Hindlimb muscle (tissue), 1 donor: ENCODE results near the gene OR8G5. TPM values are rescaled to one million over a fixed set of nuclear protein-coding genes. Genes with fewer than 3 reads are reported as not detected.
"Not testable (repeated sequence)": the region's sequence is repeated elsewhere in the genome, so short reads cannot be mapped to it uniquely, and the experiment has no call there.

Experiments used
- DNase-seq: peaks from one replicate; pipeline ENCODE4 v3.0.0-alpha.2; 2013
- polyA plus RNA-seq: library from polyadenylated mRNA; unstranded; fragments of 120-200 nt; gene quantifications from one replicate; pipeline ENCODE4 v1.2.1, GENCODE V29; 2013; ENCODE audit not compliant: insufficient read length

OR8G5 gene, protein sequence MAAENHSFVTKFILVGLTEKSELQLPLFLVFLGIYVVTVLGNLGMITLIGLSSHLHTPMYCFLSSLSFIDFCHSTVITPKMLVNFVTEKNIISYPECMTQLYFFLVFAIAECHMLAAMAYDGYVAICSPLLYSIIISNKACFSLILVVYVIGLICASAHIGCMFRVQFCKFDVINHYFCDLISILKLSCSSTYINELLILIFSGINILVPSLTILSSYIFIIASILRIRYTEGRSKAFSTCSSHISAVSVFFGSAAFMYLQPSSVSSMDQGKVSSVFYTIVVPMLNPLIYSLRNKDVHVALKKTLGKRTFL
- not detected for polyA plus RNA-seq

DNA sequence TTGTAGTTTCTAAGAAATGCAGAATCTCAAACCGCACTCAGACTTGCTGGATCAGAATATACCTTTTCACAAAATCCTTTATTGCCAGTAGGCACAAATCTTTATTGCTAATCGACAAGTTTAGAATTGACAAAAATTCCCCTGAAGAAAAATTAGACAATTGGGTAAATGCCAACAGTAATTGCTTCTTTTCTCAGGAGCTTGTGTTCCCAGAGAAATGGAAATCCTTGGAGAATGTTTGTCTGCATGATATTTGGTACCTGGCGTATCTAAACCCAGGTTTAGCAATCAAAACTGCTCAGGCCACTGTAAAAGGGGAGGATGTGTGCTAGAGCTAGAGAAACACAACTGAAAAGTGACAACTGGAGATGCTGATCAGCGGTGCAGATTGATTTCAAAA lies at the start of gene OR8G5:
Gene OR8G5 (plus strand): TSS at position 301 of the 400 bp plus-strand sequence. CDS start 8,556 bp downstream, outside the sequence.
- no peak for DNase-seq

GRCh38 chr11:124207102-124207792 lies 48.9 kb upstream of the OR8G5 start:
- DNase-seq: no peak

- no peak for DNase-seq
Observed at GRCh38 chr11:124209824-124210357, 46.3 kb upstream of the OR8G5 start.

DNA sequence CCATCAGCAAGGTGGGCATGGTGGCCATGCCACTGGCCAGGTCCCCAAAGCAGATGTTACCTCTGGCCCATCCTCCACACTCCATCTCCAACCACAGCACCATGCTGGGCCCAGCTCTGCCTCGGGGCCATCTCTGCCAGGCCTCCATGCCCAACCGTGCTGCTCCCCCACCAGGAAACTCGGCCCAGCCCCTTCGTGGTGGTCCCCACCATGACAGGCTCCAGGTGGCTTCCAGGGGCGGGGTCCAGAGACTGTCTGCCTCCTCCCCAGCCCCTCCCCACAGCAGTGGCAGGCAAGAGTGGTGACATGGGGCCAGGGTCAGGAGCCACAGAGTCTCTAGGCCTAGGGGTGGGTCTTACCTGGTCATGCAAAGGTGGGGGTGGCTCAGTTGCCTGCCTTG lies 45.8 kb upstream of the OR8G5 start:
- no peak for DNase-seq

DNA sequence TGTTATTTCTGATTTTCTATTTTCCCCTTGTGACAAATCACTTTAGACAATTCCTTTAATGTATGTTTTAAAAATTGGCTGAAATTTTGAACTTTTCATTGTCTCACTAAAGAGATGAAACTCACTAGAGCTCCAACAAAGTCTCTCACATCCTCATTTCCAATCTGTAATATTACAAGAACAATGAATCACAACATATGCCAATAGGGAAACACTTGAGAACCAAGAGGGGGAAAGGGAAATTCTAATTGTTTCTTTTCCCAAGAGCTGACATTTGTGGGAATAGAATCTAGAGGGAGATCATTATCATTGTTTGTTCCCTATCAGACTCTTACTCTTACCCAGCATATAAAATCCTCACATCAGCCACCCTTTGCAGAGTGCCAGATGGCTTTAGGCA lies 44.9 kb upstream of the OR8G5 start:
- no peak for DNase-seq

DNA sequence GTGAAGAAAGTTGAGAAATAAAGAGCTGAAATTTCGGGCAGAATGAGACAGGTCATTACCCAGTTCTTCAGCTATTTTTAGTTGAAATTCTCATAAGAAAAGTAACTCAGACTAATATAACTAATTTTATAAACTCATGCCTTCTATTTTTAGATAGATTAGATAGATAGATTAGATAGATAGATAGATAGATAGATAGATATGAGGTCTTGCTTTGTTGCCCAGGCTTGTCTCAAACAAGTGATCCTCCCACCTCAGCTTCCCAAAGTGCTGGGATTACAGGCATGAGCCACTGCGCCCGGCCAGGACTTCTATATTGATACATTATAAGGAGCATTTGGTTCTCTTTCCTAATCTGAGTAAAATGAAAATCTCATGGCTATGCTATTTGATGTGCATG lies 42.1 kb upstream of the OR8G5 start:
- no peak for DNase-seq

GRCh38 chr11:124219126-124219525 lies 37.0 kb upstream of the OR8G5 start:
- no peak for DNase-seq

- no peak for DNase-seq
Observed at GRCh38 chr11:124222407-124222806, 33.8 kb upstream of the OR8G5 start.

DNA sequence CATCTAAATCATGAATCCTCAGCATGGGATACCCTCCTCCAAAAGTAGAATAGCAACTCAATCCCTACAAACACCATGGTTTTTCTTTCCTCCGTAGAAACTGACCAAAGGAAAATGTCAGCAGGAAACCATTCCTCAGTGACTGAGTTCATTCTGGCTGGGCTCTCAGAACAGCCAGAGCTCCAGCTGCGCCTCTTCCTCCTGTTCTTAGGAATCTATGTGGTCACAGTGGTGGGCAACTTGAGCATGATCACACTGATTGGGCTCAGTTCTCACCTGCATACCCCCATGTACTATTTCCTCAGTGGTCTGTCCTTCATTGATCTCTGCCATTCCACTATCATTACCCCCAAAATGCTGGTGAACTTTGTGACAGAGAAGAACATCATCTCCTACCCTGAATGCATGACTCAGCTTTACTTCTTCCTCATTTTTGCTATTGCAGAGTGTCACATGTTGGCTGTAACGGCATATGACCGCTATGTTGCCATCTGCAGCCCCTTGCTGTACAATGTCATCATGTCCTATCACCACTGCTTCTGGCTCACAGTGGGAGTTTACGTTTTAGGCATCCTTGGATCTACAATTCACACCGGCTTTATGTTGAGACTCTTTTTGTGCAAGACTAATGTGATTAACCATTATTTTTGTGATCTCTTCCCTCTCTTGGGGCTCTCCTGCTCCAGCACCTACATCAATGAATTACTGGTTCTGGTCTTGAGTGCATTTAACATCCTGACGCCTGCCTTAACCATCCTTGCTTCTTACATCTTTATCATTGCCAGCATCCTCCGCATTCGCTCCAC lies 31.4 kb upstream of the OR8G5 start:
- DNase-seq: not testable (repeated sequence)

- no peak for DNase-seq
Observed at GRCh38 chr11:124225471-124225870, 30.7 kb upstream of the OR8G5 start.

DNA sequence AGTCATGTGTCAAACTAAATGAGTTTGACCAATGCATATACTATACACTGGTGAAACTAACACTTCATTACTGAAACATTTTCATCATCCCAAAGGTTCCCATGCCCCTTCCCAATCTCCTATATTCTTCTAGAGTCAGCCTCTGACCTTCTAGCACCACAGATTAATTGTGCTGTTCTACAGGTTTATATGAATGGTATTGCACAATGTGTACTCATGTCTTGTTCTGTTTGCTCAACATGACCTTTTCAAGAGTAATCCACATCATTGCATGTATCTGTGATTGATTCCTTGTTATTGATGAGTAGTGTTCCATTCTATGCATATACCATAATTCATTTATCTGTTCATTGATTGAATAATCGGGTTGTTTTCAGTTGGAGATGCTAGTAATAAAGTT lies 22.8 kb upstream of the OR8G5 start:
- no peak for DNase-seq

DNA sequence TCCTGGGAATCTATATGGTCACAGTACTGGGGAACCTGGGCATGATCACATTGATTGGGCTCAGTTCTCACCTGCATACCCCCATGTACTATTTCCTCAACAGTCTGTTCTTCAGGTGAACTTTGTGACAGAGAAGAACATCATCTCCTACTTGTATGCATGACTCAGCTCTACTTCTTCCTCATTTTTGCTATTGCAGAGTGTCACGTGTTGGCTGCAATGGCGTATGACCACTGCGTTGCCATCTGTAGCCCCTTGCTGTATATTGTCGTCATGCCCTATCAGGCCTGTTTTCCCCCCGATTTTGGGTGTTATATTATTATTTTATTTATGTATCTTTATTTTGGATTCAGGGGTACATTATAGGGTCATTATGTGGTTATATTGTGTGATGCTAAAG lies 17.7 kb upstream of the OR8G5 start:
- no peak for DNase-seq

GRCh38 chr11:124240621-124241397 lies 15.4 kb upstream of the OR8G5 start, which contains the start of gene OR8G1:
Gene OR8G1, plus strand, starts transcription at chr11:124241095. Its CDS starts 8,581 bp downstream, at chr11:124249676.
- DNase-seq: no peak

DNA sequence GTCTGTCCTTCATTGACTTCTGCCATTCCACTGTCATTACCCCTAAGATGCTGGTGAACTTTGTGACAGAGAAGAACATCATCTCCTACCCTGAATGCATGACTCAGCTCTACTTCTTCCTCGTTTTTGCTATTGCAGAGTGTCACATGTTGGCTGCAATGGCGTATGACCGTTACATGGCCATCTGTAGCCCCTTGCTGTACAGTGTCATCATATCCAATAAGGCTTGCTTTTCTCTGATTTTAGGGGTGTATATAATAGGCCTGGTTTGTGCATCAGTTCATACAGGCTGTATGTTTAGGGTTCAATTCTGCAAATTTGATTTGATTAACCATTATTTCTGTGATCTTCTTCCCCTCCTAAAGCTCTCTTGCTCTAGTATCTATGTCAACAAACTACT lies 6.3 kb upstream of the OR8G5 start:
- not testable (repeated sequence) for DNase-seq

- DNase-seq: not testable (repeated sequence)
Observed at GRCh38 chr11:124265041-124265440, 8.9 kb downstream of the OR8G5 start.

- DNase-seq: not testable (repeated sequence)
Observed at GRCh38 chr11:124270886-124271285, 14.7 kb downstream of the OR8G5 start.

- no peak for DNase-seq
Observed at GRCh38 chr11:124274000-124274399, 17.8 kb downstream of the OR8G5 start.

- no peak for DNase-seq
Observed at GRCh38 chr11:124276081-124276480, 19.9 kb downstream of the OR8G5 start.

GRCh38 chr11:124277207-124277606 lies 21.0 kb downstream of the OR8G5 start:
- DNase-seq: no peak

DNA sequence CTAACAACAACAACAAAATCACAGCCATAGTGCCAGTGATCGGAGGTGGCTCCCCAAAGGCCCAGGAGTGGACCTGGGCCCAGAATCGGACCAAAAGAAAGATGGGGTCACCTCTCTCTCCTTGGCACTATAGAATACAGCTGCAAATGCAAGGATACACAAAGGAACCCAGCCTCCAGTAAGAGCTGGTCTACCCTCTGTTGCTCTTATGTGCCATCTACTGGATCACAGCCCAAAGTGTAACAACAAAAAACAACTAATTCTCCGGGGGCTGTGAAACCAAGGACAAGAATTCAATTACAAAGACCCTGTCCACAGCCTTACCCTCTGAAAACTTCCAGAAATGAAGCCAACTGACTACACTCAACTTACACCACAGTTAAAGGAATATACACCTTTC lies 21.6 kb downstream of the OR8G5 start:
- DNase-seq: no peak

DNA sequence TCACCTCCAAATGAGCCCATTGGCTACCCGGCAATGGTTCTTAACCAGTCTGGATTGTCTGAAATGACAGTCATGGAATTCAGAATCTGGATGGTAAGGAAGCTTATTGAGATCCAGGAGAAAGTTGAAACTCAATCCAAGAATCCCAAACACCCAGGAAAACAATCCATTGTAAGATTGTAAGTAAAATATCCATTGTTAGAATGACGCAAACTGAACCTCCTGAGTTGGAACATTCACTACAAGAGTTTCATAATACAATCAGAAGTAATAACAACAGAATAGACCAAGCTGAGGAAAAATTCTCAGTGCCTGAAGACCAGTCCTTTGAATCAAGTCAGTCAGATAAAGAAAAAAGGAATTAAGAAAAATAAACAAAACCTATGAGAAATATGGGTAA lies 22.1 kb downstream of the OR8G5 start:
- no peak for DNase-seq
